Measurements from ENCODE around the gene ASS1.

DNA sequence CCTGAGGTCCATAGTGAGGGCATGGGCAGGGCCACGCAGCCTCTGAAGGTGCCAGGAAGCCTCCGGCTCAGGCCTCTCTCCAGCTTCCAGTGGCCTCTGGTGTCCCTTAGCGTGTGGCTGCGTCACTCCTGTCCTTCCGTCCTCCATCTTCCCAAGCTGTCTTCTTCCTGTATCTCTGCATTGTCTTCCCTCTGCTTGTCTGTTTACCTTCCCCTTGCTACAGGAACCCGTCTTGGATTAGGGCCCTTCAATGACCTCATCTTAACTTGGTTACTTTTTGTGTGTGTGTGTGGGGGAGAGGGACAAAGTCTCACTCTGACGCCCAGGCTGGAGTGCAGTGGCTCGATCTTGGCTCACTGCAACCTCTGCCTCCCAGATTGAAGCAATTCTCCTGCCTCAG is 14.4 kb downstream of the ASS1 start:
- TF ChIP-seq CTCF (IDR thresholded peaks at IDR 0.05) (no peak), POLR2A (IDR thresholded peaks at IDR 0.05) (no peak)

All from Peyer's patch (tissue), 4 donors.